ENCODE results near the gene ATAT1.

The ATAT1 gene

DNA sequence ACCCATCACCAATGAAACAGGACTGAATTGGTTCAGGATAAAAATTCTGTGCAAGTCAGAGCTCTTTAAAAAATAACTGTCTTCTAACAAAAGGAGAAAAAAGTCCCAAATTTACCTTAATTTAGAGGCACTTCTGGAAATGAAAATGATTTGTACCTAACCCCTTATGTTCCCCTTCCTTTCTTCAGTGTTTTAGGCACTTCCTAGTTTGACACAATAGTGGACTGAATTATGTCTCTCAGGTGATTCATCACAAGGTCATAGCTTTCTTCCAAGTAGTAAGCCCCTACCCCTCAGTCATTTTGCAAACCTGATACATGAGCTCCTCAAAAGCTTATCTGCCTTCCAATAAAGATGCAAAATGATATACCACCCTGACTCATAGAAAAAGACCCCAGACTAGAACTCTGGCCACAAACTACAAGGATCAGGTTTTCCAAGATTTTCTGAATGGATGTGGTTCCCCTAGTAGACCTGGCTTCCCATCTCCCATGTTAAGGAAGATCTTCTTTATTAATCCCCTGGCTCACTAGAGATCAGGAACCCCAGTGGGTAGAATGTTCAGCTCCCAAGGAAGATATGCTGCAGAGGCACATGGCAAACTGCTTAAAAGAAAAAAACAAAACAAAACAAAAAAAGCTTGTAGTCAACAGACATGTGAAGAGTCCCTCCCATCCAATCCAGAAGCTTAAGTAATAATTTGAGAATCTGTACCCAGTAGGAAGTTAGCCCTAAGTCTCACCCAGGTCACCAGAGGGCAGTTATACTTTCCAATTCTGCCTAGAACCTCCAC, 13.2 kb upstream of the ATAT1 start:
- DNase-seq = peak in 1 of 2 experiments; percentile 21

DNA sequence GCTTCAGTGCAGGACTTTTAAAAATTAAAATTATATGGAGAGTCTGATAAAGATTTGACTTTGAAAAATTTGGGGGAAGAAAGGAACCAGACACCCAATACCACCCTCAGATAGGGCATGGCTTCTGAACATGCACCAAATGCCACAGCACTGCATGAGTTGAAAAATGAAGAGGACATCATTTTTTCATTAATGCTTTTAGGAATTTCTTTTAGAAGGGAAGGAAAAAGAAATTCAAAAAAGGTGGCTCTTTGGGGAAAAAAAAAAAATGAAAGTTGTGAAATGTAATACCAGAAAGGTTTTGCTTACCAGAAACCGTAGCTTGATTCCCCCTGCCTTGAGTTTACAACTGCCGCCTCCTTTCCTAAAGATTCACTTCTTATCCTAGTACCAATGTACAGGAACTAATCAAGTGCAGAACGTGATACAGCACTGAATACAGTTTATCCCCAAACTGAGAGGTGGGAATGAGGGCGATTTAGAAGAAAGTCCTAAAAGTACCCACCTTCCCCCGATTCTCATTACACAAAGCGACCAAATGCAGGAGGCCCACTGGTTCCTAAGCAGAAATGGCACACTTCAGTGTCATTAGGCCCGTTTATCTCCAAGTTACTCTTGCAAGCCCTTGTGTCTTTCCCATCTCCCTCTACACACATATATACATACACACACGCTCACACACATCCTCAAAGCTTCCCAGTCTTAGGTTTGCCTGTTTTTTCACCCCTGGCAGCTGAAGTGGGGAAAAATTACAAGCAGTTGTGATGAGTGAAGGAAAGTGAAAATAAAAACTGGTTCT, 12.4 kb upstream of the ATAT1 start:
- DNase-seq = no peak

DNA sequence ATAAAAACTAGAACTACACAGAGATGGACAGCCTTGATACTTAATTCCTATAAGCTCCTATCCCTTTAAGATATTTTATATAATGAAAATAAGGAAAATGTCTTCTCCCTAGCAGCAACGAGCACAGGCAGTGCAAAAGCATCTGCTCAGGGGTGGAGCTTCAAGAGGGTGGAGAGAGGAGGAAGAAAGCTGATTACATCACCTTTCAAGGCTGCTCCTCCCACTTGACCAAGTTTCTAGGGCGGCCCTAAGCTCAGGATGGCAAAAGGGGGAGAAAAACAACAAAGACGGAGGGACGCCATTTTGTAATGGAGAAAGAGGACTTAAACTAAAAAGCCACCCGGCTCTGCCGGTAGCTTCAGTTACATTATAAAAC, 11.8 kb upstream of the ATAT1 start:
- DNase-seq = peak; percentile 97 to 98

DNA sequence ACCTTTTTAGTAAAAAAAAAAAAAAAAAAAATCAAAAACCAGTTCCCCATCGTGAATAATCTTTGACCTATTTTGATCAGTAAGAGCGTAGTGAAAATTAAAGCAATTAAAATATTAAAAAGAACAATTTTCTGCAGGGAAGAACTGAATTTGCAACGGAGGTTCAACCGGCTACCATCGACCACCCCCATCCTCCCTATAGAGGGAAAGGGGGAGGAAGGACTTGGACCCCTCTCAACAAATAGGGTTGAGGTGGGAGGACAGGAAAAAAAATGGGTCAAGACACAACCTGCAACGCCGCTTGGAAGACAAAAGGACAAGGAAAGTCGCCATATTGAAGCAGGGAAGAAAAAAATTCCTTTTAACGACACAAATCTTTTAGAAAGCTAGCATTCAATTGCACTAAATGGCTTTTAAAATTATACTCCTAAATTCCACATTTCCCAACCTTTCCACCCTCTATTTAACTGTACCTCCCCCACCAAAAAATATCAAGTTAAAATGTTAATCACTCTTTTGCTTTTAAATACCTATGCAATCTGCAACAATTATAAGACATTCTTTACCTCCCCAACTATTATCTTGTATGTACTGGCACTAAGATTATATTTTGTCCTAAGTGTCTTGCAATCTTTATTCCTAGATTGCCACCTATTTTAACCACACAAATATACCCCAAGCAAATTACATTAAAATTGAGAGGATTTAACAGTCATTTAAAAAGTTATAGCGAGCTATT, 11.3 kb upstream of the ATAT1 start:
- DNase-seq = peak; percentile 63 to 76

DNA sequence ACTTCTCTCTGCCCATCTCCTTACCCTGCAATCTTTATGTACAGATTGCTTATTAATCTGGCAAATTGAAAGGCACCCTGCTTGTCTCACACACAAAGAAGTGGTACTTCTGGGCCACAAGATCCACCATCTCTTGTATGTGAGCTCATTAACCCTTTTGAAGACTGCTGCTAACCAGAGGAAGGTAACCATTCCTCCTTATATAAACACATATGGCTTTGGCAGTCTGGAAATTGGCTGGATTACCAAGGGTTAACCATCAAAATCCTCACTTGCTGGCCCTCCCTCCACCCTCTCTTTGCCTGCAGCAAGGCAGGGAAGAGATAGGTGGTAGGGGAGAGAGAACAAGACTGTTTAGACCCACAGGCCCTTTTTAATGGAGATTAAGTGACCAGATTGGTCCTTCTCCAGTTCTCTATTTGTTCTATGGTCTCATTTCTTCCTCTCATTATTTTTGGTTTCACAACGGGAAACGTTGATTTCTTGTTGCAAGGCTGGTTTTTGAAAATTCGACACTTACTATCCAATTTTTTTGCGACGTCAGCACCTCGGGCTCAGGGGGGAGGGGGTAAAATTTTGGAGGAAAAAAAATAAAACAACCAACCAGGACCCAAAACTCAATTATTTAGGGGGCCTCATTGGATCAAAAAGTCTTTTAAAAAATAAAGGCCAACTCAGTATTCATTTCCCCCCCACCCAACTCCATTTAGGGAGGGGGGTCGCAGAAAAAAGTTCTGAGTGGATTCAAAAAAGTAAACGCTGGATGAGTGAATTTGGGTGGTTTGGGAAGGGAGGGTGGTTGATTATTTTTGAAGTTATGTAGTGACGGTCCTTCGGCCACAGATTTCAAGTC, 10.5 kb upstream of the ATAT1 start:
- DNase-seq = peak; percentile 36 to 44

DNA sequence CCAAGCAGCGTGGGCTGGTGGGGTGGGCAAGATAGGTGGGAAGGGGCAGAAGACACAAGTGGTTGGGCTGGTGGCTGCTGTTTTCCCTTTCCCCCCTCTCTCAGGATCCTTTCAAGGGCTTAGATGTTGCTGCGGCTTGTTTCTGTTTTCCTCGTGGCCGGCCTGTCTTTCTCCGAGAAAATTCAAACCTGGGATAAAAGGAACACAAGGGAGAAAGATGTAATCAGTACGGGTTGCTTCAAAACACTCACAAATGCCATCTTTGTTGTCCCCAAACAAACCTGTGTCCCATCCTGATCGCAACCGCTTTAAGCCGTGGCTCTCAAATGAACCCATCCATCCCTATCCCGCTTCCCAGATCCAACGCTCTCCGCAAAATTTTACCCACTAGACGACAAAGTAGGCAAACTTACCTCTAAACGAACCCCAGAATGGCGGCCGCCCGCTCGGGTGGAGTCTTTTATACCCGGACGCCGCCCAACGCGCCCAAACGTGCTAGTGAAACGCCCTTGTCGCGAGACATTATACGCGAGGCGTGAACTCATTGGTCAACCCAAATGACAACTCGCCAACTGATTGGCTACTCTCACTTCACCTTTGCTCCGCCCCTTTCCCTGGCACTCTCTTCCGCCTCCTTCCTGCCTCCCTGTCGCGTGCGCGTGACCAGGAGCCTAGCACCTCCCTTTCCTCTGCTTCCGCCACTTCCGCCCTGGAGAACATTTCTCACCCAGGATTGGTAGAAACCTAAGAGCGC, 9.7 kb upstream of the ATAT1 start, which contains the start of gene PPP1R10:
Gene PPP1R10 (minus strand): TSS at position 433 of the 754 bp plus-strand sequence. CDS start 7,299 bp downstream, outside the sequence.
- peak; percentile 99 for DNase-seq

DNA sequence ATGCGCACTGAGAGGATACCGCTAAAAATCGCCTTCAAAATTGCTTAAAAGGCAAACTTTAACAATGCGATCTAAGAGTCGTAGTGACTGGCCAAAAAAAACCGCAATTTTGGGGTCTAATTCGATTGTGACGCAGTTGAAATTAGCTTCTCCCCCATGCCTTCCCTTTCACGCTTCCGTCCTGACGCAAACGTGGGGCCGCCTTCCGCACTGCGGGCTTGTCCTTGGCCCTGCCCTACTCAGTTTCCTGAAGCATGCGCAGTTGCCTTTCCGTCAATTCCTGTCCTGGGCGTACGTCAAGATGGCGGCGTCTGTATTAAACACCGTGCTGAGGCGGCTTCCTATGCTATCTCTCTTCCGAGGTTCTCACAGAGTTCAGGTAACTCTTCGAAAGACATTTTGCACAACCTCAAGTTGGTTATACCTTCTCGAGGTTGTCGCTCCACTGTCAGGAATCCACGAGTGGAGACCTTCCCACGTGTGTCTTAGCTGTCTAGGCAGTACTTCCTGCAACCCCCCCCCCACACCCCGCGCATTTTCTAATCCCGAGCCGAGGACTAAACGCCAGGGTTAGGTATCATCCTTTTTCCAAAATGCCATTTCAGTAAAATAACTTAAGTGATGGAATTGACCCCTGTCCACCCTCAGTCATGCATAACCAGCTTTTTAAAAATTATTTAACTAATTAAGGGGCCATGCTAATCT, 9.0 kb upstream of the ATAT1 start, which contains the start of gene MRPS18B:
Gene MRPS18B (plus strand): TSS at position 276 of the 705 bp plus-strand sequence. CDS start 26 bp downstream, at position 302.
- peak; percentile 96 to 97 for DNase-seq

DNA sequence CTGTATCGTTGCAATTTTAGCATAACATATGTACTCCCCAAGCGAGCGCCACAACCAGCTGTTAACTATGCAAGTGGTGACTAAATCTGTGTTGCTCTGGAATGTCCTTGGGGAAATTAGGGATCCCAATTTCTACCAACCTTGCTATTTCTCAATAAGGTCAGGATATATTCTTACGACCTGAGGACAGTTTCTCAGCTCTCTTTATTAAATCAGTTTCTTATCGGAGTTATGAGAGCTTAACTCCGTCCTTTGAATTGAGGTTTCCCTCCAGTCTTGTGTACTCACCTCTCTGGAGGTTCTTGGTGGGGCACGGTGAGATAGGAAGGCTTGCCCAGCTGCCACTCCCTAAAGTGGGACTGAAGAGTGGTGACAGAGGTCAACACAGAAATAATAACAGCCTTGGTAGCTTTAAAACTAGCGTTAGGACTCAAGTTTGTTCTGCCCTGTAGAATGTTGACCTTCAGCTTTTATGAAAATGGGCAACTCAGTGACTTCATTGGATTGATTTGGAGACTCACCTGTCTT, 8.3 kb upstream of the ATAT1 start:
- no peak for DNase-seq

DNA sequence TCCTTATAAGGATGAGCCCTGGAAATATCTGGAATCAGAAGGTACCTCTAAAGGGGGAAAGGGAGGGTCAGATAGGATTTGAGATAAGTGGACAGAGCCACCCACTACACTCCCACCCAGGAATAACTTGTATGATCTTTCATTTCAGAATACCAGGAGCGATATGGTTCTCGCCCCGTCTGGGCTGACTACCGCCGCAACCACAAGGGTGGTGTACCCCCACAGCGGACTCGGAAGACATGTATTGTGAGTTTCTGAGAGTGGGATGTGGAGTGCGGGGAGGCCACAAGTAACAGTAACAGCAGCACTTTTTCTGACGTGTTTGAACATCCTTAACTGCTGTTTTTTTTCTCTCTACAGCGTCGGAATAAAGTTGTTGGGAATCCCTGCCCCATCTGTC, 7.1 kb upstream of the ATAT1 start:
- DNase-seq = no peak

DNA sequence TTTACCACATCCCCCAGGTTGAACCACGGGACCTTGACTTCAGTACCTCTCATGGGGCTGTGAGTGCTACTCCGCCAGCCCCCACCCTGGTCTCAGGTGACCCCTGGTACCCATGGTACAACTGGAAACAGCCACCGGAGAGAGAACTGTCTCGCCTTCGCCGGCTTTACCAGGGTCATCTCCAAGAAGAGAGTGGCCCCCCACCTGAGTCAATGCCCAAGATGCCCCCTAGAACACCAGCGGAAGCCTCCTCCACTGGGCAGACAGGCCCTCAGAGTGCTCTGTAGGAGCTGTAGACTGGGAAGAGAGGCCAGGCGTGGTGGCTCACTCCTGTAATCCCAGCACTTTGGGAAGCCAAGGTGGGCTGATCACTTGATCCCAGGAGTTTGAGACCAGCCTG, 1.2 kb upstream of the ATAT1 start:
- DNase-seq = no peak

DNA sequence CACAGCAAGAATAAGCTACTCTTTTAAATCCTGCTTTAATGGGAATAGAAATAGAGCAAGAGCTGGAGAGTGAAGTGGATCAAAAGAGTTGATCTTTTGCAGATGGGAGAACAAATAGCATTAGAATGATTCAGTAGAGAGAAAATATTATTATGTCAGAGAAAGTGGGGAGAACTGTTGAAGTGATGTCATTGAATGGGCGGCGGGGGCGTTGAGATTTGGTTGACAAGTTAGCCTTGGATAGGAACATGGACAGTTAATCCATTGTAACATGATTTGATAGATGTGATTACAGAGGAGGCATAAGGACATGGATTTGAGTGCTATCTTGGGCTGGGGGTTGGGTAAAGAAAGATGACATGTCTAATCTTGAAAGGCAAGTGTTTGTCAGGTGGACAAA, 9.2 kb downstream of the ATAT1 start:
- no peak for DNase-seq

DNA sequence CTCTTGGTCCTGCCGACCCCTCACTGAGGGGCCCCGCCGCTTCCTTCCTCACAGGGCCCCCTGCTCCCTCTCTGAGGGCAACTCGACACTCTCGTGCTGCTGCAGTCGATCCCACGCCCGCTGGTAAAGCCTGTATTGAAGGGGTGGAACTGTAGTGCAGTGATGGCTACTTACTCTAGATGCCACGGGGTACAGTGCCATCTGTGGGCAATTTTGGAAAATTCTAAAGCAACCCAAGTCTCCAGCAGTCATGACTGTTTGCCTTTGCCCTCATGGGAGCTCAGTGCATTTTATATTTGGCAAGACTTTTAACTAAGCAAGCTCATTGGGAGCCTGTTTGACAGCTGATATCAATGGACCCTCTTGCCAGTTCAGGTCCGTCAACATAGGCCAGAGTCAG, 13.8 kb downstream of the ATAT1 start:
- DNase-seq = no peak

DNA sequence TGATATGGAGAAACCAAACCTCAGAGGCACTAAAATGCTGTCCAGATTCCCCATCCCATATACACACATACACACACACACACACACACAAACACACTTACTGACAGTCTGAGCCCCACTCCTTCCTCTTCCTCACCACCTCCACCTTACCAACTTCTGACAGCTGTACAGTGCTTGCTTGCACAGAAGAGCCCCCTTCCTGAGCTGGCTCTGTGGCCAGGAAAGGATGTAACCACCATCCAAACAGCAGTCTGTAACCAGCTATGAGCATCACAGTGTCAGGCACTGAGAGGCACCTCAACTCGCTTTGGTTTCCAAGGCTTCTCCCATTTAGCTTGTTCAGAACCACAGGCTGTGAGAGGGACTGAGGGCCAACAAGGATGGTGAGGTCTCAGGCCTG, 14.4 kb downstream of the ATAT1 start:
- peak; percentile 49 to 63 for DNase-seq

DNA sequence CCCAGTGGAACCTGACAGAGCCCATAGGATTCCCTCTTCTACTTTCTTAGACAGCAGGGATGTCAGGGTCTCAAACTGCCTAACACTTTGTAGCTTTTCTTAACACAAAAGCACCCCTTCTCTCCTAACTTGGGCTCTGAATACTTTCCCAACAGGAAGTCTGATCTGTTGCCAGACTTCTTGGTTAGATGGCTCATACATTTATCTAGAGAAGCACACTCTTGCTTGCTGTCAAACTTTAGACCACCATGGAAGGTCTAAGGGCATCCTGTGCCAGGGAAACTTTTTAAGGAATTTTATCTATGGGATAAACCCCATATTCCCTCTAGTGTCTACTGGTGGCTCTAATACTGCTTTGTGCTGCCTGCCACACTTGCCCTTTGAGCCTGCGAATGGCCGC, 17.0 kb downstream of the ATAT1 start:
- peak in 1 of 2 experiments; percentile 21 for DNase-seq

DNA sequence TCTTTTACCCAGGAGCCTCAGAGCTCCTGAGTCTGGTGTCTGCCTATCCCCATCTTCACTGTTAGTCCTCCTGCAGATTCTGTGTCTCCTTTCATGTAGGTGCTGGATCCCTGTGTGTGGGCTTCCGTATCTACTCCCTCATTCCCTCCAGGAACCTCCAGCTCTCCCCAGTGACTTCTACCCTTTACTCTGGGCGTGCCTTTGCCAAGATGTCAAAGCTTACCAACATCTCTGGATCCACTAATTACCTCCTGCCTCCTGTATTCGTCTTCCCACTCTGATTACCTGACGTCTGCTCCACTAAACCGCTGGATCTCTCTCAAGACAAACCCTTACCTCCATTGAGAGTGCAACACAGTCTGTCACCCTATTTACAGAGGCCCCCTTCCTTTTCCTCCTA, 18.1 kb downstream of the ATAT1 start:
- DNase-seq = no peak

DNA sequence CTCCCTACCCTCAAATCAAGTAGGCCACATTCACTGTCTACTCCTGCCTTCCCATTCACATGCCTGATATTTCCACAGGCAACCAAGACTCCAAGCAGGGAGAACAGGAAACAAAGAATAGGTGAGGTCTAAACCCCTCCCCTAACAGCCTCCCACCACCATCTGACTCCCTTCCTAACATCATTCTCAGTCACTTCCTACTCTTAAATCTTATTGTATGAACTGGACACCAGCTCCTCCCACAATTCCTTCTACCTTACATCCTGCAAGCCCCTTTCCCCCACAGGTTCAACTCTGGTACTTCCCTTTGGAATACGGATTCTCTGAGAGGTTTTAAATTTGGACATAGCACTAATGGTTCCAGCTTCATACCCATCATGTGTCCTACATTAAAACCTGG, 19.3 kb downstream of the ATAT1 start:
- DNase-seq = no peak

DNA sequence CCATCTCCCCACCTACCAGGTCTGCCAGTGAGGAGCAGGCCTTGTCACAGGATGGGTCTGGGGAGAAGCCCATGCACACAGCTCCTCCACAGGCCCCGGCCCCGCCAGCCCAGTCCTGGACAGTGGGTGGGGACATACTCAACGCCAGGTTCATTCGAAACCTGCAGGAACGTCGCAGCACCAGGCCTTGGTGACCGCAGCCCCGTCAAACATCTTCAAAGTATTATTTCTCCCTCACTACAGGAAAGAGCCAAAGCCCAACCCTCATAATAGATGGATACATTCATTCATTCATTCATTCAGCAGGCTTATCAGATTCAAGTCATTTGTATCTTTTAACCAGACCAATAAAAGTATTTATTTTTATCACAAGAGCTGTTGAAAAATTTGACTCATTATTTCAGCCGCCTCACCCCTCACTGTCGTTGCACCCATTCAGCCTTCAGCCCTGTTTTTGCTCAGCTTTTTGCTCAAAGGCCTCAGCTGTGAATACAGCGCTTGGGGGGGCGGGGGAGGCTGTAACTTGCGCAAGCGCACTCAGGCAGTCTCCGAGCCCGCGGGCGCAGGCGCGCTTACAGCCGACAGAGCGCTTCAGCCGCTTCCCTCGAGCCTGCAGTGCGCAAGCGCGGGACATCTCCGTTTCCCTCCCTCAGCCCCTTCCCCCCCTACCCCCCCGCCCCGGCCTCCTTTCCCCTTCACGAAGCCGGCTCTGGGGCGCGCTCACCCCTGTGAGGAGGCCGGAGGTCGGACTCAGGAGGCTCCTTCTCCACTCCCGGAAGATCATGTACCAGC, 20.0 kb downstream of the ATAT1 start, which contains the start of gene C6orf136:
Gene C6orf136 (plus strand): TSS at position 684 of the 792 bp plus-strand sequence. CDS start 99 bp downstream, at position 783.
- peak; percentile 88 to 89 for DNase-seq

DNA sequence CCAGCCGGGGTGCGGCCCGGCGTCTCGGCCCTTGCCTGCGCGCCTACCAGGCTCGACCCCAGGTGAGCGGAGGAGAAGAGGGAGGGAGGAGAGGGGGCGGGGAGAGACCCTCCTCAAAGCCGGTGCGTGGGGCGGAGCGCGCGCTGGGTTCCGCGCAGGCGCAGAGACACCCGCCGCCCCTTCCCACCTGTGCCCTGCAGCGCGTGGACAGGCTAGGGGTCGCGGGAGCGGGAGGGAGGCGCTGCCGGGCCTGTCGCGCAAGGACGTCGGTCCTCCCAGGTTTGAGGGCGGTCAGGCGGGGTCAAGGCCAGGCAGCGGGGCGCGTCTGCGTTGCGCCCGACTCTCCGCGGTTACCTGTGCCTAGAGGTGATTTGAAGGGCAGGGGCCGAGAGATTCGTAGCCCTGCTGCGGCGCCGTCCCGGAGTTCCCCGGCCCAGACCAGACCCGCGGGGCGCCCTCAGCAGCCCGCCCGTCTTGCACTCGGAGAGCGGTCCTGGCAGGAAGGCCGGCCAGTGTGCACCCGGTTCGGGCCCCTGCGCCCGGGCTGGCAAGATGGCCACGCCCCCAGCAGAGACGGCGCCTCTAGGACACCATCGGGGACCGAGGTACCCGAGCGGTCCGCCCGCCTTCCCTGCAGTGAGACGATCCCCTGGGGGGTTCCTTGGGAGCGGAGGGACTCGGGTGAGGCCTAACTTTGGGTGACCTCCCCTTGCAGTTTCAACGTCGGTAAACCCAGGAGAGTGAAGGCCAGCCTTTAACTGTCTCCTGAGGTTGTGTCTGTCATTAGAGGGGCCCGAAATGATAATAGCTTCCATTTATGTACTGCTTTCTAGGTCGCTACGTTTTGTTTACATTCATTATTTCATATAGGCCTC, 20.8 kb downstream of the ATAT1 start:
- peak; percentile 68 to 71 for DNase-seq

Data from Kasumi-1 (cell line).